ENCODE results near the gene PLCE1. TPM values are rescaled to one million over a fixed set of nuclear protein-coding genes. Genes with fewer than 3 reads are reported as not detected.

Gene PLCE1
- total RNA-seq (10 to 100 TPM in 6 of 7 donors, 1 to 10 TPM in 1; 7.1 to 25.2 (median 14.4) TPM), polyA plus RNA-seq (1 to 10 TPM in 1 of 3 donors, under 1 TPM in 2; 0.55 to 1.5 (median 0.93) TPM)
- long read RNA-seq, donor 1, partial matches to known transcripts: 7 of 7 reads
- long read RNA-seq, donor 1, other reads (novel, unspliced or antisense): 0 of 7 reads
- long read RNA-seq, donor 2: 0 reads

GRCh38 chr10:93993782-93994437 lies at the start of gene PLCE1:
Gene PLCE1, plus strand, starts transcription at chr10:93993931. Its CDS starts 37,116 bp downstream, at chr10:94031047.
- TF ChIP-seq CTCF (IDR thresholded peaks at IDR 0.05 in 8 of 11, conservative IDR thresholded peaks at IDR 0.05 in 3 of 11): no peak
- TF ChIP-seq POLR2AphosphoS5 (IDR thresholded peaks at IDR 0.05): peak in 2 of 3 donors; percentile 49 to 63
- WGBS, 5 donors: 2 to 8% (median 2%) methylated on average over 28 to 83 of the region's 83 CpGs
- peak; percentile 77 for DNase-seq
- no peaks in the 10 kb centered on the region for H3K9me3 ChIP-seq
- peak within 1 kb of the TSS in 7 of 8 donors; percentile 51 to 82 (median 73) for H3K27ac ChIP-seq
- no peaks in the 10 kb centered on the region for H3K36me3 ChIP-seq
- H3K4me3 ChIP-seq: peak within 1 kb of the TSS; percentile 32 to 71 (median 48)
- intact Hi-C loops (cut with DNase I; ENCODE audit: low total_unique reads): no loop called here
- peaks cover 0 to 29% (median 2%) of the 10 kb centered on the region in 6 donors for H3K4me1 ChIP-seq
- peaks cover 0 to 64% (median 19%) of the 10 kb centered on the region in 7 donors for H3K27me3 ChIP-seq (replicated peaks in 1 of 7)

- H3K4me1 ChIP-seq: no peaks in the 10 kb centered on the region
- no peak overlapping the region for H3K4me3 ChIP-seq
- no peaks in the 10 kb centered on the region for H3K27me3 ChIP-seq (replicated peaks in 1 of 7)
- no peak for DNase-seq
- no peaks in the 10 kb centered on the region for H3K9me3 ChIP-seq
- no peak for TF ChIP-seq POLR2A (IDR thresholded peaks at IDR 0.05)
- no peak for TF ChIP-seq CTCF (IDR thresholded peaks at IDR 0.05 in 8 of 11, conservative IDR thresholded peaks at IDR 0.05 in 3 of 11)
- 58 to 84% (median 80%) methylated on average over 4 of the region's 4 CpGs for WGBS, 5 donors
- no peaks in the 10 kb centered on the region for H3K36me3 ChIP-seq
- no peak overlapping the region for H3K27ac ChIP-seq
- intact Hi-C loops (cut with DNase I; ENCODE audit: low total_unique reads): no loop called here
Measured at GRCh38 chr10:93945819-93946218, 47.9 kb upstream of the PLCE1 start.

GRCh38 chr10:93947055-93947454 lies 46.7 kb upstream of the PLCE1 start:
- Histone ChIP-seq H3K9me3 (no peaks in the 10 kb centered on the region), H3K4me3 (no peak overlapping the region), H3K4me1 (no peaks in the 10 kb centered on the region), H3K36me3 (no peaks in the 10 kb centered on the region), H3K27ac (no peak overlapping the region), H3K27me3 (replicated peaks in 1 of 7) (no peaks in the 10 kb centered on the region)
- TF ChIP-seq CTCF (IDR thresholded peaks at IDR 0.05 in 8 of 11, conservative IDR thresholded peaks at IDR 0.05 in 3 of 11) (no peak), POLR2A (IDR thresholded peaks at IDR 0.05) (no peak), POLR2AphosphoS5 (IDR thresholded peaks at IDR 0.05) (no peak)
- DNase-seq: no peak
- intact Hi-C loops (cut with DNase I; ENCODE audit: low total_unique reads): no loop called here
- WGBS, 5 donors: 83 to 93% (median 87%) methylated on average over 8 of the region's 8 CpGs

- no peaks in the 10 kb centered on the region for H3K36me3 ChIP-seq
- H3K4me1 ChIP-seq: no peaks in the 10 kb centered on the region
- TF ChIP-seq POLR2AphosphoS5 (IDR thresholded peaks at IDR 0.05) (no peak), CTCF (IDR thresholded peaks at IDR 0.05 in 8 of 11, conservative IDR thresholded peaks at IDR 0.05 in 3 of 11) (no peak), POLR2A (IDR thresholded peaks at IDR 0.05) (no peak)
- H3K4me3 ChIP-seq: no peak overlapping the region
- H3K27me3 ChIP-seq (replicated peaks in 1 of 7): no peaks in the 10 kb centered on the region
- H3K9me3 ChIP-seq: no peaks in the 10 kb centered on the region
- intact Hi-C loops (cut with DNase I; ENCODE audit: low total_unique reads): no loop called here
- no peak for DNase-seq
- H3K27ac ChIP-seq: no peak overlapping the region
Measured at GRCh38 chr10:93947524-93947923, 46.2 kb upstream of the PLCE1 start.
